BLaER1 (cell line): ENCODE results near the gene APOBEC3C.
"Not testable (repeated sequence)": the region's sequence is repeated elsewhere in the genome, so short reads cannot be mapped to it uniquely, and the experiment has no call there.

ENCODE experiments used
- H3K27ac ChIP-seq: shearing (Covaris generic); formaldehyde crosslinking; 2 replicates; pipeline ENCODE4 v1.8.1; 2022
- H3K27me3 ChIP-seq: shearing (Covaris generic); formaldehyde crosslinking; 2 replicates; pipeline ENCODE4 v1.8.1; 2022
- H3K36me3 ChIP-seq: shearing (Covaris generic); formaldehyde crosslinking; 2 replicates; pipeline ENCODE4 v1.8.1; 2022
- H3K4me1 ChIP-seq: shearing (Covaris generic); formaldehyde crosslinking; 2 replicates; pipeline ENCODE4 v1.8.1; 2022
- H3K4me2 ChIP-seq: shearing (Covaris generic); formaldehyde crosslinking; 2 replicates; pipeline ENCODE4 v1.8.1; 2022
- H3K4me3 ChIP-seq: shearing (Covaris generic); formaldehyde crosslinking; 2 replicates; pipeline ENCODE4 v1.8.1; 2022
- H3K9ac ChIP-seq: shearing (Covaris generic); formaldehyde crosslinking; 2 replicates; pipeline ENCODE4 v1.8.1; 2022
- H3K9me3 ChIP-seq: shearing (Covaris generic); formaldehyde crosslinking; 2 replicates; pipeline ENCODE4 v1.8.1; 2022
- H4K20me1 ChIP-seq: shearing (Covaris generic); formaldehyde crosslinking; 2 replicates; pipeline ENCODE4 v1.8.1; 2022
- Cebpa-rat ChIP-seq: shearing (Covaris generic); IDR thresholded peaks from 2 replicates; pipeline ENCODE4 v1.8.1; 2022

The APOBEC3C gene

DNA sequence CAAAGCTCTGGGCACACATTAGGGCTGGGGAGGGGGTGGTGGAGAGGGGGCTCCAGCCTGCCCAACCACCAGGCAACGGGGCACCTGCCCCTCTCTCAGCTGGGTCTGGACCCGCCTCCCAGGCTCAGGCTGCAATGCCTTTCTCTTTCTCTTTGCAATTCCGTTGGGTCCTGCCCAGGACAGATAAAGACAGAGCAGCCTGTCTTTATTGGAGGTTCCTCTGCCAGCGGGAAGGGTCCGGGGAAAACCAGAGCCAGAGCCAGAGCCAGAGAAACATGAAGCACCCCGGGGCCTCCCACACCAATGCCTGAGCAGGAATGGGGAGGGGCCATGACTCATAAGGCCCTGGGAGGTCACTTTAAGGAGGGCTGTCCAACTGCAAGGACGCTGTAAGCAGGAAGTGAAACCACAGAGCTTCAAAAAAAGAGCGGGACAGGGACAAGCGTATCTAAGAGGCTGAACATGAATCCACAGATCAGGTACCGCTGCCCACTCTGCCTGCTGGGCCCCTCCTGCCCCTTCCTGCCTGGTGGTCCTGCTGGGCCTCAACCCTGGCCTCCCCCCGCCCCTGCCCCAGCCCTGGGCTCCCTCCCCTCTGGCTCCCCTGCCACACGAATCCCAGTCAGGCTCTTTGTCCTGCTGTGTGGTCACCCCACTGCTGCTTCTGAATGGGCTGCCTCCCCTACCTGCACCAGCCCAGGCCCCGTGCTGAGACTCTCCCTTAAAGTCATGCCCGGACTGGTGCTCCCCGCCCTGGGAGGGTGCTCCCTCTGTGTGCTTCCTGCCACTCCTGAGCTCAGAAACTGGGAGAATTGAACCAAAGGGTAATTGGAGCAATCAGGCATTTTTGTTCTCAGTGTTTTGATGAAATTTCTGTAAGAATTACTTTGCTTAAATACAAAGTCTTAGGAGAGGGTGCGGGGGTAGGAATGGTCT is 31.8 kb upstream of the APOBEC3C start, which contains the start of gene APOBEC3B:
TSS of gene APOBEC3B (plus strand) at position 356 of the 936 bp plus-strand sequence. CDS start at position 463, 107 bp downstream.
- H4K20me1 ChIP-seq, result no peaks in the 10 kb centered on the region
- H3K9me3 ChIP-seq, result peaks cover 20% of the 10 kb centered on the region
- H3K36me3 ChIP-seq, result no peaks in the 10 kb centered on the region
- H3K4me2 ChIP-seq, result peak within 1 kb of the TSS; percentile 76
- H3K9ac ChIP-seq, result peak within 1 kb of the TSS; percentile 16; the same call in 1 of the 2 replicates
- no peak for TF ChIP-seq Cebpa-rat
- H3K4me3 ChIP-seq, result peak within 1 kb of the TSS; percentile 46
- peaks cover 28% of the 10 kb centered on the region for H3K4me1 ChIP-seq
- peak within 1 kb of the TSS; percentile 60 for H3K27ac ChIP-seq
- H3K27me3 ChIP-seq, result no peaks in the 10 kb centered on the region

DNA sequence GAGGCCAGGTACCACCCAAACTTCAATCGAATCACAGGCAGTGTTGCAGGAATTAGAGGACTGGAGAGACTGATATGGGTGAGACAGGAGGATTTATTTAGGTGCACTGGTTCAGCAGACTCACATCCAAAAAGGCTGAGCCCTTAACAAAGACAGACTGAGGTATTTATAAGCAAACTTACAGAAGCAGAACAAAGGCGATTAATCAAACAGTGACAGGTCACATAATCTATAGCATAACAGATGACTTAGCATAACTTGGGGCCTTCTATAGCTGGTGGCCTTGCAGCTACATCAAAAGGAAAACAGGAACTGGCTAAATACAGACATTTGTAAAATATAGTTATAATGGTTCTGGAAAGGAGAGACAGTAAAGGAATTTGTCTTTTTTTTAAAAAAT is 29.8 kb upstream of the APOBEC3C start:
- Histone ChIP-seq H3K9me3 (peaks cover 20% of the 10 kb centered on the region), H3K4me2 (no peak overlapping the region), H3K36me3 (no peaks in the 10 kb centered on the region), H3K27me3 (no peaks in the 10 kb centered on the region), H3K4me3 (no peak overlapping the region), H3K27ac (no peak overlapping the region), H3K4me1 (peaks cover 41% of the 10 kb centered on the region), H3K9ac (no peak overlapping the region), H4K20me1 (no peaks in the 10 kb centered on the region)
- no peak for TF ChIP-seq Cebpa-rat

DNA sequence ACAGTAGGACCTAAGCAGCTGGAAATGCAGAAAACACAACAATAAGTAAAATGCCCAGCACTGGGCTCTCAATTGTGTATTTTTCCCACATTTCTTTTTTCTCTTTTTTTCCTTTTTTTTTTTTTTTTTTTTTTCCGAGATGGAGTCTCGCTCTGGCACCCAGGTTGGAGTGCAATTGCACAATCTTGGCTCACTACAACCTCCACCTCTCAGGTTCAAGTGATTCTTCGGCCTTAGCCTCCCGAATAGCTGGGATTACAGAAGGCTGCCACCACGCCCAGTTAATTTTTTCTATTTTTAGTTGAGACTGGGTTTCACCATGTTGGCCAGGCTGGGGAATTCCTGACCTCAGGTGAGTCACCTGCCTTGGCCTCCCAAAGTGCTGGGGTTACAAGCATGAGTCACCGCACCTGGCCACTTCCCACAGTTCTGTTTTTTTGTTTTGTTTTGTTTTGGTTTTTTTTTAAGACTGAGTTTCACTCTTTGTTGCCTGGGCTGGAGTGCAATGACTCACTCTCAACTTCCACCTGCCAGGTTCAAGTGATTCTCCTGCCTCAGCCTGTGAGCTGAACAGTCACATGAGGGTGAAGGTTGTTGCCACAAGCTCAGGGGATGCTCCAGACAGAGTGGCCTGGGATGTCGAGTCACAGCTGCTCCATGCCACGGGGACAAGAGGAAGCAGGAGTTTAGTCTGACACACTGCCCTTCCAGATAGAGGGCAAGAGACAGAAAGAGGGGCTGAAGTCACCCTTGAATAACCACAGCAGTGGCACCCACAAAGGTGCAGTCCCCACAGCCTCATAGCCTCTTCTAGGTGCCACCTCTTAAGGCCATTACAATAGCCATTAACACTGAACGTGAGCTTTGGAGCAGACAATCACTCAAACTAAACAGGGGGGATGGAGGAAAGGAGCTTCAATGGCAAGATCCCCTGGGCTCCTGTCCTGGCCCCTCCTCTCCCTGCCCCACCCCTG is 29.0 kb upstream of the APOBEC3C start:
- Histone ChIP-seq H3K4me1 (peaks cover 50% of the 10 kb centered on the region), H3K9me3 (peaks cover 20% of the 10 kb centered on the region)
- not testable (repeated sequence) for H3K36me3 ChIP-seq, H3K27ac ChIP-seq, H3K9ac ChIP-seq, H3K4me3 ChIP-seq, H3K27me3 ChIP-seq, H3K4me2 ChIP-seq, H4K20me1 ChIP-seq

GRCh38 chr22:38986629-38987028 is 27.4 kb upstream of the APOBEC3C start:
- peaks cover 20% of the 10 kb centered on the region for H3K9me3 ChIP-seq
- H3K9ac ChIP-seq, result no peak overlapping the region
- H3K4me2 ChIP-seq, result no peak overlapping the region
- H3K36me3 ChIP-seq, result no peaks in the 10 kb centered on the region
- no peak overlapping the region for H3K4me3 ChIP-seq
- H3K27ac ChIP-seq, result 0 out of 2 replicates have a peak overlapping the region, but pooled peaks have one; percentile 13
- no peaks in the 10 kb centered on the region for H4K20me1 ChIP-seq
- peaks cover 41% of the 10 kb centered on the region for H3K4me1 ChIP-seq
- no peak for TF ChIP-seq Cebpa-rat
- H3K27me3 ChIP-seq, result no peaks in the 10 kb centered on the region

GRCh38 chr22:38987171-38987895 is 26.7 kb upstream of the APOBEC3C start:
- no peak for TF ChIP-seq Cebpa-rat
- Histone ChIP-seq H3K27me3 (no peaks in the 10 kb centered on the region), H3K4me3 (no peak overlapping the region), H3K36me3 (no peaks in the 10 kb centered on the region), H3K27ac (0 out of 2 replicates have a peak overlapping the region, but pooled peaks have one; percentile 13), H4K20me1 (no peaks in the 10 kb centered on the region), H3K4me1 (peaks cover 34% of the 10 kb centered on the region), H3K9ac (no peak overlapping the region), H3K4me2 (no peak overlapping the region), H3K9me3 (peaks cover 20% of the 10 kb centered on the region)

GRCh38 chr22:38989466-38989865 is 24.6 kb upstream of the APOBEC3C start:
- Histone ChIP-seq H3K9me3 (peaks cover 5% of the 10 kb centered on the region), H3K27me3 (no peaks in the 10 kb centered on the region), H3K27ac (peak overlapping the region; percentile 74), H3K36me3 (no peaks in the 10 kb centered on the region), H4K20me1 (no peaks in the 10 kb centered on the region), H3K4me3 (no peak overlapping the region), H3K4me2 (peak overlapping the region; percentile 71), H3K9ac (no peak overlapping the region), H3K4me1 (peaks cover 38% of the 10 kb centered on the region)
- TF ChIP-seq Cebpa-rat, result no peak

DNA sequence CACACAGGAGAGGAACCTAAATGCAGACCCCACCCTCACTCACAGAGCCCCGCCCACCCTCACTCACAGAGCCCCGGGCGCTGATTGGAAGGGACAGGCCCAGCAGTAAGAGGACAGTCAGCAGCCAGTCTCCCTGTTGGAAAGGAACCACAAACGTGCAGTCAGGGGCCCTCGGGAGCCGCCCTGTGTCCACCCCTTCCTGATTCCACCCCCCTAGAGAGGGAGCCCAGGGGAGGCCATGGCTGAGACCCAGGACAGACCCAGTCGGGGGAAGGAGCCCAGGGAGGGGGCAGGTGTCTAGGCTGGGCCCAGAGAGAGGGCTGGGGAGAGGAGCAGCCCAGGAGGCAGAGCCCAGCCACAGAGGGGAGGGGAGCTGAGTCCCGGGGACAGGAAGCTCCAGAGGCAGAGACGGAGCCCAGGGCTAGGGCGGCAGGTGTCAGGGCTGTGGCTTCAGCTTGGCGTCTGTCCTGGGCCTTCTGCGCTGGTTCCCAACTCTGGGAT is 21.1 kb upstream of the APOBEC3C start:
- H3K4me1 ChIP-seq, result peaks cover 31% of the 10 kb centered on the region
- H4K20me1 ChIP-seq, H3K36me3 ChIP-seq, H3K27me3 ChIP-seq, H3K9me3 ChIP-seq, H3K27ac ChIP-seq, H3K4me3 ChIP-seq, H3K9ac ChIP-seq: not testable (repeated sequence)
- H3K4me2 ChIP-seq, result peak overlapping the region; percentile 56

DNA sequence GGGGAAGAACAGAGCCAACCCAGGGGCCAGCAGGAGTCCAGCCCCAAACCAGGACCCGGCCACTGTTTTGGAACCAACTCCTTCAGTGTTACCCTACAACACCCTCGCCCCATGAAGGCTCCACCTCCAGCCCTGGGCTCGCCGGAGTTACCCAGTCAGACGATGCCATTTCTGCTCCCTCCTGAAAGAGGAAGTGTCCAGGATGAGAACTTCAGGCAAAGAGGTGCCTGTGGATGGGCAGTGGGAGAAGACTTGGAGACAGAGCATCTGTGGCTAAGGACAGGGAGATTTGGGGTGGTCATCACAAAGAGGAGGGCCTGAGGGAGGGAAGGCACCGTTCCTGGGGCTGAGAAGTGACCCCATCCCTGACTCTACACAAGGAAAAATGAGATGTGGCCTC is 18.0 kb upstream of the APOBEC3C start:
- H3K4me2 ChIP-seq, result no peak overlapping the region
- H3K4me1 ChIP-seq, result peaks cover 9% of the 10 kb centered on the region
- H3K36me3 ChIP-seq, result no peaks in the 10 kb centered on the region
- H3K9me3 ChIP-seq, result peaks cover 17% of the 10 kb centered on the region; the same call in 1 of the 2 replicates
- H3K9ac ChIP-seq, result no peak overlapping the region
- no peaks in the 10 kb centered on the region for H4K20me1 ChIP-seq
- TF ChIP-seq Cebpa-rat, result no peak
- no peak overlapping the region for H3K27ac ChIP-seq
- H3K4me3 ChIP-seq, result no peak overlapping the region
- no peaks in the 10 kb centered on the region for H3K27me3 ChIP-seq

- H3K4me3 ChIP-seq, result no peak overlapping the region
- no peak overlapping the region for H3K27ac ChIP-seq
- no peak for TF ChIP-seq Cebpa-rat
- no peaks in the 10 kb centered on the region for H3K27me3 ChIP-seq
- peaks cover 13% of the 10 kb centered on the region for H3K4me1 ChIP-seq
- no peaks in the 10 kb centered on the region for H3K36me3 ChIP-seq
- peaks cover 17% of the 10 kb centered on the region; the same call in 1 of the 2 replicates for H3K9me3 ChIP-seq
- no peak overlapping the region for H3K9ac ChIP-seq
- no peak overlapping the region for H3K4me2 ChIP-seq
- H4K20me1 ChIP-seq, result no peaks in the 10 kb centered on the region
Observed at GRCh38 chr22:38997518-38997917, 16.5 kb upstream of the APOBEC3C start.
